ENCODE results near the gene JAZF1. TPM values are rescaled to one million over a fixed set of nuclear protein-coding genes. Genes with fewer than 3 reads are reported as not detected.

The JAZF1 gene
- total RNA-seq, 1 donor from 2014 or later = 6.4 TPM

- H3K27me3 Mint-ChIP-seq = no peaks in the 10 kb centered on the region
These were observed 12.0 kb downstream of the JAZF1 start for GRCh38 chr7:28168393-28169158.

GRCh38 chr7:28166982-28167715, 13.4 kb downstream of the JAZF1 start:
- Mint-ChIP-seq H3K36me3 (ENCODE audit: insufficient read depth) (no peaks in the 10 kb centered on the region), H3K4me3 (ENCODE audit: low read depth) (no peak overlapping the region), H3K27me3 (no peaks in the 10 kb centered on the region), H3K9me3 (ENCODE audit: low read depth) (no peaks in the 10 kb centered on the region), H3K4me1 (ENCODE audit: low read depth) (peaks cover 4% of the 10 kb centered on the region), H3K27ac (no peak overlapping the region)
- no peak for DNase-seq (ENCODE audit: low spot score, unreplicated experiment)
- no peak for TF ChIP-seq CTCF (IDR thresholded peaks at IDR 0.05; ENCODE audit: unreplicated experiment)

More at GRCh38 chr7:28168393-28169158, 12.0 kb downstream of the JAZF1 start:
- Mint-ChIP-seq H3K9me3 (ENCODE audit: low read depth) (no peaks in the 10 kb centered on the region), H3K4me1 (ENCODE audit: low read depth) (peaks cover 4% of the 10 kb centered on the region), H3K36me3 (ENCODE audit: insufficient read depth) (no peaks in the 10 kb centered on the region), H3K27ac (no peak overlapping the region), H3K4me3 (ENCODE audit: low read depth) (no peak overlapping the region)
- no peak for TF ChIP-seq CTCF (IDR thresholded peaks at IDR 0.05; ENCODE audit: unreplicated experiment)
- no peak for DNase-seq (ENCODE audit: low spot score, unreplicated experiment)

- H3K27ac Mint-ChIP-seq = no peak overlapping the region
- no peak for DNase-seq (ENCODE audit: low spot score, unreplicated experiment)
- H3K4me1 Mint-ChIP-seq (ENCODE audit: low read depth) = peaks cover 4% of the 10 kb centered on the region
- no peaks in the 10 kb centered on the region for H3K36me3 Mint-ChIP-seq (ENCODE audit: insufficient read depth)
- H3K9me3 Mint-ChIP-seq (ENCODE audit: low read depth) = no peaks in the 10 kb centered on the region
- no peak overlapping the region for H3K4me3 Mint-ChIP-seq (ENCODE audit: low read depth)
- H3K27me3 Mint-ChIP-seq = no peaks in the 10 kb centered on the region
- no peak for TF ChIP-seq CTCF (IDR thresholded peaks at IDR 0.05; ENCODE audit: unreplicated experiment)
These were observed 14.3 kb downstream of the JAZF1 start for GRCh38 chr7:28165961-28166955.

- no peak overlapping the region for H3K27ac Mint-ChIP-seq
- no peaks in the 10 kb centered on the region for H3K36me3 Mint-ChIP-seq (ENCODE audit: insufficient read depth)
- no peaks in the 10 kb centered on the region for H3K9me3 Mint-ChIP-seq (ENCODE audit: low read depth)
- TF ChIP-seq CTCF (IDR thresholded peaks at IDR 0.05; ENCODE audit: unreplicated experiment) = no peak
- no peaks in the 10 kb centered on the region for H3K27me3 Mint-ChIP-seq
- peaks cover 4% of the 10 kb centered on the region for H3K4me1 Mint-ChIP-seq (ENCODE audit: low read depth)
- no peak overlapping the region for H3K4me3 Mint-ChIP-seq (ENCODE audit: low read depth)
- DNase-seq (ENCODE audit: low spot score, unreplicated experiment) = no peak
These were observed 15.3 kb downstream of the JAZF1 start for GRCh38 chr7:28165261-28165660.

- H3K27ac Mint-ChIP-seq = no peak overlapping the region
- TF ChIP-seq CTCF (IDR thresholded peaks at IDR 0.05; ENCODE audit: unreplicated experiment) = no peak
- no peak overlapping the region for H3K4me3 Mint-ChIP-seq (ENCODE audit: low read depth)
- H3K9me3 Mint-ChIP-seq (ENCODE audit: low read depth) = no peaks in the 10 kb centered on the region
- H3K4me1 Mint-ChIP-seq (ENCODE audit: low read depth) = peaks cover 4% of the 10 kb centered on the region
- H3K27me3 Mint-ChIP-seq = no peaks in the 10 kb centered on the region
- H3K36me3 Mint-ChIP-seq (ENCODE audit: insufficient read depth) = no peaks in the 10 kb centered on the region
- DNase-seq (ENCODE audit: low spot score, unreplicated experiment) = no peak
These were observed 16.6 kb downstream of the JAZF1 start for GRCh38 chr7:28163949-28164348.

Data from progenitor cell of endocrine pancreas (in vitro differentiated cells).